GM21737 (cell line): ENCODE data around the gene CRIP1.

Source experiments
- ATAC-seq: cut with Tn5 transposase; IDR thresholded peaks from one replicate; pipeline ENCODE4 v1.9.1; 2021; ENCODE audit warnings: mild to moderate bottlenecking, moderate library complexity; ENCODE audit not compliant: unreplicated experiment

The CRIP1 gene

GRCh38 chr14:105486163-105486973, at the start of gene CRIP1:
Gene CRIP1, plus strand, starts transcription at chr14:105486886. Its CDS starts 374 bp downstream, at chr14:105487260.
- no peak for ATAC-seq

GRCh38 chr14:105436891-105437722, 49.6 kb upstream of the CRIP1 start:
- no peak for ATAC-seq

- no peak for ATAC-seq
Measured at GRCh38 chr14:105437723-105438500, 48.8 kb upstream of the CRIP1 start.

- no peak for ATAC-seq
Measured at GRCh38 chr14:105439179-105439578, 47.5 kb upstream of the CRIP1 start.

GRCh38 chr14:105439710-105440553, 46.8 kb upstream of the CRIP1 start:
- no peak for ATAC-seq

GRCh38 chr14:105440554-105440900, 46.2 kb upstream of the CRIP1 start:
- no peak for ATAC-seq

- ATAC-seq, result no peak
Measured at GRCh38 chr14:105440992-105441391, 45.7 kb upstream of the CRIP1 start.

- no peak for ATAC-seq
Measured at GRCh38 chr14:105442125-105442524, 44.6 kb upstream of the CRIP1 start.

- ATAC-seq, result no peak
Measured at GRCh38 chr14:105442834-105443233, 43.9 kb upstream of the CRIP1 start.

GRCh38 chr14:105444859-105445258, 41.8 kb upstream of the CRIP1 start:
- ATAC-seq, result no peak

- no peak for ATAC-seq
Measured at GRCh38 chr14:105445290-105445689, 41.4 kb upstream of the CRIP1 start.

GRCh38 chr14:105445901-105446845, 40.5 kb upstream of the CRIP1 start:
- no peak for ATAC-seq

GRCh38 chr14:105446971-105447370, 39.7 kb upstream of the CRIP1 start:
- ATAC-seq, result no peak

- no peak for ATAC-seq
Measured at GRCh38 chr14:105447651-105448640, 38.7 kb upstream of the CRIP1 start.

- no peak for ATAC-seq
Measured at GRCh38 chr14:105448706-105449111, 38.0 kb upstream of the CRIP1 start.

GRCh38 chr14:105449276-105450122, 37.2 kb upstream of the CRIP1 start:
- no peak for ATAC-seq

- no peak for ATAC-seq
Measured at GRCh38 chr14:105450123-105450505, 36.6 kb upstream of the CRIP1 start.
